ENCODE measurements around the gene WFIKKN1.
A peak's percentile ranks its signal among the peaks of the same experiment; 100 is the strongest.

WFIKKN1 gene

GRCh38 chr16:638034-638543, 7.3 kb downstream of the WFIKKN1 start:
- no peak for DNase-seq

GRCh38 chr16:638836-639235, 8.1 kb downstream of the WFIKKN1 start:
- no peak for DNase-seq

- DNase-seq: no peak
Observed at GRCh38 chr16:640614-641013, 9.8 kb downstream of the WFIKKN1 start.

- peak; percentile 84 for DNase-seq
Observed at GRCh38 chr16:641326-642188, 10.8 kb downstream of the WFIKKN1 start, which contains the start of gene MCRIP2. TSS of gene MCRIP2 (plus strand) at chr16:641828. CDS start at chr16:641992, 164 bp downstream.

GRCh38 chr16:642189-643049, 11.6 kb downstream of the WFIKKN1 start:
- DNase-seq: no peak

GRCh38 chr16:643050-643368, 12.2 kb downstream of the WFIKKN1 start:
- DNase-seq: no peak

- DNase-seq: no peak
Observed at GRCh38 chr16:644556-644955, 13.8 kb downstream of the WFIKKN1 start.

GRCh38 chr16:645852-646678, 15.3 kb downstream of the WFIKKN1 start:
- DNase-seq: no peak

- no peak for DNase-seq
Observed at GRCh38 chr16:646679-647172, 15.9 kb downstream of the WFIKKN1 start.

- DNase-seq: no peak
Observed at GRCh38 chr16:647173-647902, 16.6 kb downstream of the WFIKKN1 start.

- DNase-seq: no peak
Observed at GRCh38 chr16:648071-648780, 17.4 kb downstream of the WFIKKN1 start.

GRCh38 chr16:648781-649589, 18.2 kb downstream of the WFIKKN1 start, which contains the start of gene WDR90:
TSS of gene WDR90 (plus strand) at chr16:649365. CDS start at chr16:649417, 52 bp downstream.
- peak; percentile 95 for DNase-seq

- DNase-seq: no peak
Observed at GRCh38 chr16:649631-650030, 18.8 kb downstream of the WFIKKN1 start.

GRCh38 chr16:651844-652243, 21.1 kb downstream of the WFIKKN1 start:
- no peak for DNase-seq

GRCh38 chr16:652454-653305, 21.9 kb downstream of the WFIKKN1 start:
- DNase-seq: no peak

GRCh38 chr16:654034-654433, 23.2 kb downstream of the WFIKKN1 start:
- no peak for DNase-seq

GRCh38 chr16:657487-657886, 26.7 kb downstream of the WFIKKN1 start:
- DNase-seq: no peak

- DNase-seq: no peak
Observed at GRCh38 chr16:658679-659571, 28.1 kb downstream of the WFIKKN1 start.
